Vagina (tissue), 2 donors: Measurements from ENCODE around the gene CHN1. TPM values are rescaled to one million over a fixed set of nuclear protein-coding genes. Genes with fewer than 3 reads are reported as not detected.

Experiments used
- DNase-seq, 2 donors: peaks; one replicate each; pipeline ENCODE4 v3.0.0-alpha.2; 2017; ENCODE audit errors: extremely low spot score in 2 of 2
- H3K27ac ChIP-seq: fragments of 200-600 bp; sonication (generic); one replicate; pipeline ENCODE4 v1.5.1; 2019
- H3K27me3 ChIP-seq: fragments of 200-600 bp; sonication (generic); one replicate; pipeline ENCODE4 v1.5.1; 2019
- H3K36me3 ChIP-seq, 2 donors: fragments of 200-600 bp; sonication (generic); one replicate each; pipeline ENCODE4 v1.5.1; 2017 to 2019
- H3K4me1 ChIP-seq: fragments of 200-600 bp; sonication (generic); one replicate; pipeline ENCODE4 v1.5.1; 2019
- H3K4me3 ChIP-seq, 2 donors: fragments of 200-600 bp; sonication (generic); 1 replicate in 1 of 2; 2 replicates in 1 of 2; pipeline ENCODE4 v1.5.1; 2016 to 2019
- H3K9me3 ChIP-seq: fragments of 200-600 bp; sonication (generic); one replicate; pipeline ENCODE4 v1.5.1; 2019
- POLR2A ChIP-seq, 2 donors: fragments of 450-650 bp; IDR thresholded peaks; one replicate each; pipeline ENCODE4 v1.6.1; 2017; ENCODE audit warnings: antibody characterized with exemption in 2 of 2, mild to moderate bottlenecking in 2 of 2, moderate library complexity in 2 of 2
- POLR2AphosphoS5 ChIP-seq, 2 donors: sonication (generic); formaldehyde crosslinking; IDR thresholded peaks; one replicate each; pipeline ENCODE4 v1.9.0; 2017; ENCODE audit warnings: antibody characterized with exemption in 2 of 2, mild to moderate bottlenecking in 2 of 2, low read depth in 1 of 2; ENCODE audit not compliant: insufficient read depth in 1 of 2
- intact Hi-C: fragments of 100-400 bp; cut with DNase I; formaldehyde crosslinking; loops from one replicate; pipeline ENCODE4 v1.15.1; 2023
- total RNA-seq: library from RNA; depleted of rRNA; stranded (reverse); fragments of >200 nt; gene quantifications from one replicate; pipeline ENCODE4 v1.2.3, GENCODE V29; 2016
- TF ChIP-seq, protein P1 (sequence below), 3 experiments: fragments of 450-650 bp in 2 of 3; fragments of 200-600 bp in 1 of 3; sonication (generic) in 1 of 3; IDR thresholded peaks; one replicate each; pipeline ENCODE4 v1.5.1; 2017 to 2019; ENCODE audit warnings: antibody characterized with exemption in 3 of 3, mild to moderate bottlenecking in 2 of 3, moderate library complexity in 2 of 3

CHN1 gene
- total RNA-seq, 1 donor from 2014 or later = 9.6 TPM

DNA sequence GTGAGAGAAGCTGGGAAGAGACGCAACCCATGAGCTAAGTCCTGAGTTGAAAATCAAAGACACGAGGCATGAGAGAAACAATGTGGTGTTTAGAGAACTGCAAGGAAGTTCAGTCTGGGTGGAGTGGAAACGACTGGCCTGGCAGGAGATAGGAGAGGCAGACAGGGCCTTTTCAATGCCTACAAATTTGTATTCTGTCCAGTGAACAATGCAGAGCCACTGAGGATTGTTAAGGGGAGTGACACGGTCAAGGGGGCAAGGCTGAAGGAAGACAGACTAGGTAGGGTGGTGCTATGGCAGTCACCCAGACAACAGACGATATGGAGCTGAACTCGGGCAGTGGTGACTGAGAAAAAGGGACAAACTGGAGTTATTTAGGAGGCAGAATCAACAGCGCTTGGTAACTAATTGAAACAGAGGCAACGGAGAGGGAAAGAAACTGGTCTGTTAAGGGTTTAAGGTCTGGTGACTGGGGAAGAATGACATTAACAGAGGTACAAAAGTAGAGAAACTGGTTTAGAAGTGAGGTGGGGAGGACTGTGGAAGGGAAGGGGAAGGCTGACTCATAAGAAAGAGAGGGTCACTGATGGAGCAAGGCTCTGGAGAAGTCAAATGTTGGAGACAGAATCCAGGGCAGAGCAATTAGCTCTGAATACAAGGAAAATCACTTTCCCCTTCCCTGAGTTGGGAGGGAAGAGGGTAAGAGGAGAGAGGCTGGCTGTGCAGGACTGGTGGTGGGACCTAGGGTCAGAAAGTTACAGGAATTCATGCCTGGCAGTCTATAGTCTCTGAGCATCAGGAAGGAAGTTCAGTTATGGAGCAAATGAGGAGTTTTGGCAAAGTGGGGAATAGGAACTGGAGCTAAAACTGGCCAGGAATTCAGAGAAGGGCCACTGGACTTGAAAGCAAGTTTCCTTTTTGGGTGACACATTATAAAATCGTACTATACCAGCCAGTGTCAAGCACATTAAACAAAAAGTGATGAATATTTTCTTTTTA, 177.5 kb downstream of the CHN1 start:
- no peaks in the 10 kb centered on the region for H3K36me3 ChIP-seq
- H3K9me3 ChIP-seq = no peaks in the 10 kb centered on the region
- H3K27ac ChIP-seq = peak overlapping the region; percentile 46
- H3K4me1 ChIP-seq = peaks cover 11% of the 10 kb centered on the region
- TF ChIP-seq, protein P1, sequence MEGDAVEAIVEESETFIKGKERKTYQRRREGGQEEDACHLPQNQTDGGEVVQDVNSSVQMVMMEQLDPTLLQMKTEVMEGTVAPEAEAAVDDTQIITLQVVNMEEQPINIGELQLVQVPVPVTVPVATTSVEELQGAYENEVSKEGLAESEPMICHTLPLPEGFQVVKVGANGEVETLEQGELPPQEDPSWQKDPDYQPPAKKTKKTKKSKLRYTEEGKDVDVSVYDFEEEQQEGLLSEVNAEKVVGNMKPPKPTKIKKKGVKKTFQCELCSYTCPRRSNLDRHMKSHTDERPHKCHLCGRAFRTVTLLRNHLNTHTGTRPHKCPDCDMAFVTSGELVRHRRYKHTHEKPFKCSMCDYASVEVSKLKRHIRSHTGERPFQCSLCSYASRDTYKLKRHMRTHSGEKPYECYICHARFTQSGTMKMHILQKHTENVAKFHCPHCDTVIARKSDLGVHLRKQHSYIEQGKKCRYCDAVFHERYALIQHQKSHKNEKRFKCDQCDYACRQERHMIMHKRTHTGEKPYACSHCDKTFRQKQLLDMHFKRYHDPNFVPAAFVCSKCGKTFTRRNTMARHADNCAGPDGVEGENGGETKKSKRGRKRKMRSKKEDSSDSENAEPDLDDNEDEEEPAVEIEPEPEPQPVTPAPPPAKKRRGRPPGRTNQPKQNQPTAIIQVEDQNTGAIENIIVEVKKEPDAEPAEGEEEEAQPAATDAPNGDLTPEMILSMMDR (IDR thresholded peaks at IDR 0.05) = no peak
- no peak for TF ChIP-seq POLR2A (IDR thresholded peaks at IDR 0.05)
- no peak for TF ChIP-seq POLR2AphosphoS5 (IDR thresholded peaks at IDR 0.05; ENCODE audit: insufficient read depth in 1 of 2, low read depth in 1 of 2)
- intact Hi-C loops = no loop called here
- DNase-seq = no peak
- no peaks in the 10 kb centered on the region for H3K27me3 ChIP-seq
- H3K4me3 ChIP-seq = no peak overlapping the region

DNA sequence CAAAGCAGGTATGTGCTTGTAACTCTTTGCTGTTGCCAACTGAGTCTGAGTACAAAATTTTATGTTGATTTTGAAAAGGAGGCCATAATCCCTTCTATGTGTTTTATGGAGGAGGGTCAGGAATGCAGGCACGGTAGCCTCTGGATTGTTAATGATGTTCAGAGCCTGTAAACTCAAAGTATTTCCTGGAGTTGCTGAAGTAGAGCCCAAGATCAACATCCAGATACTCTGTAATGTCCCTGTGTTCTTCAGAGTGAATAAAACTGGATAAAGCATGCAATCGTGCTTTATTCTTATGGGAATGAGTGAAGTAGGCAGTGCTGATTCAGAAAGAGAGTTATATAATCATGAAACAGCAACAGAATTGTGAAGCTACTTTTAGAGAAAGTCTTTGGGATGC, 179.1 kb downstream of the CHN1 start:
- no peak for DNase-seq
- no peak for TF ChIP-seq POLR2AphosphoS5 (IDR thresholded peaks at IDR 0.05; ENCODE audit: insufficient read depth in 1 of 2, low read depth in 1 of 2)
- TF ChIP-seq, protein P1 (IDR thresholded peaks at IDR 0.05) = no peak
- TF ChIP-seq POLR2A (IDR thresholded peaks at IDR 0.05) = no peak
- H3K27ac ChIP-seq = peak overlapping the region; percentile 15
- H3K4me1 ChIP-seq = peaks cover 11% of the 10 kb centered on the region
- no peak overlapping the region for H3K4me3 ChIP-seq
- intact Hi-C loops = no loop called here
- H3K36me3 ChIP-seq = no peaks in the 10 kb centered on the region
- no peaks in the 10 kb centered on the region for H3K9me3 ChIP-seq
- H3K27me3 ChIP-seq = no peaks in the 10 kb centered on the region

DNA sequence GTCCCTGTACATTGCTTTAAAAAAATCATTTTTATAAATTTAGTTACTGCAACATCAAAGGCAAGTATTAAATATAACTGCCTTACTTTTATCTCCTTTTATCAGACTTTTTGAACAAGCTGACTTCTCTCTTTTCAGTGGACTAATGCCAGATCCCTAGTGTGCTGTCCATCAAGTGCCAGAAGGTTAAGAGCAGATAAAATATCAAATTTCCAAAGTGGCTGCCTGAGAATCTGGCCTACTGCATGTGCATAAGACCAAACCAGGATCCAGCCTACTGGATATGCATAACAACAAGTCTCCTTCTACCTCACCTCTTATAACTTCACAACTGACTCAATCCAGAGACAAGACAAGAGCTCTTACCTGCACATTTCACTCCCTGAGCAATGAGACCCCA, 181.1 kb downstream of the CHN1 start:
- Histone ChIP-seq H3K4me1 (peaks cover 11% of the 10 kb centered on the region), H3K36me3 (no peaks in the 10 kb centered on the region), H3K27me3 (no peaks in the 10 kb centered on the region), H3K4me3 (no peak overlapping the region), H3K27ac (no peak overlapping the region), H3K9me3 (no peaks in the 10 kb centered on the region)
- intact Hi-C loops = no loop called here
- TF ChIP-seq POLR2AphosphoS5 (IDR thresholded peaks at IDR 0.05; ENCODE audit: insufficient read depth in 1 of 2, low read depth in 1 of 2) (no peak), POLR2A (IDR thresholded peaks at IDR 0.05) (no peak)
- TF ChIP-seq, protein P1 (IDR thresholded peaks at IDR 0.05) = no peak
- no peak for DNase-seq

DNA sequence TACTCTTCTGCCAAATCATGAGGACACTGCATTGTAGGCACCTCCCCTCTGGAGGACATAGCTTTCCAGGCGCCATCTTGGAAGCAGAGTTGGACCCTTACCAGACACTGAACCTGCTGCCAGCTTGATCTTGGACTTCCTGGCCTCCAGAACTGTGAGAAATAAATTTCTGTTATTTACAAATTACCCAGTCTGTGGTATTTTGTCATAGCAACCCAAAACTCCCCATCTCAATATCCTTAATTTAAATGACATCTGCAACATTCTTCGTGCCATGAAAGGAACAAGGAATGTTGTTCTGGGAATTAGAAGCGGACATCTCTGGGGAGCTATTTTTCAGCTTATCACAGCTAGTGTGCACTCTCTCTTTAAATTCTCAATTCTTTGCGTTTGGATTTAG, 183.6 kb downstream of the CHN1 start:
- H3K4me3 ChIP-seq = no peak overlapping the region
- TF ChIP-seq POLR2A (IDR thresholded peaks at IDR 0.05) (no peak), POLR2AphosphoS5 (IDR thresholded peaks at IDR 0.05; ENCODE audit: insufficient read depth in 1 of 2, low read depth in 1 of 2) (no peak)
- TF ChIP-seq, protein P1 (IDR thresholded peaks at IDR 0.05) = no peak
- H3K27me3 ChIP-seq = no peaks in the 10 kb centered on the region
- H3K4me1 ChIP-seq = no peaks in the 10 kb centered on the region
- no peak overlapping the region for H3K27ac ChIP-seq
- H3K9me3 ChIP-seq = no peaks in the 10 kb centered on the region
- H3K36me3 ChIP-seq = no peaks in the 10 kb centered on the region
- intact Hi-C loops = no loop called here
- DNase-seq = no peak

DNA sequence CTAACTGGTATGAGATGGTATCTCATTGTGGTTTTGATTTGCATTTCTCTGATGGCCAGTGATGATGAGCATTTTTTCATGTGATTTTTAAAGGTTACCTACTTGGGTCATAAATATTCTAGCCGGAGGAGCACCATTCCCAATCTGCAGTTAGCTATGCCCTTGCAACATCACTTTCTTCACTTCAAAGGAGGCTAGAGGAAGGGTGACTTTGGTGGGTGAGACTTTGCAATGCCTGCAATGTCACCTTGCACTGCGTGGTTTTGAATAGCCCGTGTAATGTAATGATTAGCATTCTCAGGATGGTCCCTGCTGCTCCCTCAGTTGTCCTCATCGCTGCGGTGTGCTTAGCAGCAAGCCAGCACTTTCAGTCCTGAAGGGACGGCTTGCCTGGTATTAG, 184.8 kb downstream of the CHN1 start:
- Histone ChIP-seq H3K36me3 (no peaks in the 10 kb centered on the region), H3K4me3 (no peak overlapping the region), H3K4me1 (no peaks in the 10 kb centered on the region), H3K27ac (no peak overlapping the region), H3K27me3 (no peaks in the 10 kb centered on the region), H3K9me3 (no peaks in the 10 kb centered on the region)
- TF ChIP-seq, protein P1 (IDR thresholded peaks at IDR 0.05) = no peak
- no peak for TF ChIP-seq POLR2AphosphoS5 (IDR thresholded peaks at IDR 0.05; ENCODE audit: insufficient read depth in 1 of 2, low read depth in 1 of 2)
- TF ChIP-seq POLR2A (IDR thresholded peaks at IDR 0.05) = no peak
- no peak for DNase-seq
- intact Hi-C loops = no loop called here
